ENCODE data around the gene TRIP10. TPM values are rescaled to one million over a fixed set of nuclear protein-coding genes. Genes with fewer than 3 reads are reported as not detected.

The TRIP10 gene
- total and polyA plus RNA-seq, 10 of the 15 experiments (the other 5 are each of a cell fraction or from before 2014, with no cell fraction given): 0.79 to 54.5 (median 32.5) TPM

DNA sequence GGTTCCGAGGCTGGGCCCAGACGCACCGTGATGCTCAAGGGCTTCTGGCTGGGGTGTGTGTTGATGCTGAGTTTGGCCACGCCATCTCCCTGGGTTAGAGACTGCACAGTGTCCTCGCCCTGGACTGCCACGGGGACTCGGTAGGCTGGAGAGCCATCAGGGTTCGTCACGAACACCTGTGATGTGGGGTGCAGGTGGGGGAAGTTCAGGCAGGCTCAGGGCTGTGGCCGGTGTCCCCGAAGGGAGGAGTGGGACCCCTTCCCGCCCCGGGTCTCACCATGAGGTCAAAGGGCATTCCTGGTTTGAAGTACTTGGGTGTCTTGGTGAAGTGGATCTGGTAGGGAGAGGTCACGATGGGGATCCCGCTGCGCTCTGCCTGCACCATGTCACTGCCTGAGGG, 27.2 kb upstream of the TRIP10 start:
- Histone ChIP-seq H3K27ac (ENCODE audit: control insufficient read depth, insufficient read depth) (no peak overlapping the region), H3K79me2 (ENCODE audit: control insufficient read depth, insufficient read depth, low read length) (no peaks in the 10 kb centered on the region), H3K27me3 (replicated peaks in 1 of 2; ENCODE audit: control insufficient read depth in 2 of 2, insufficient read depth in 2 of 2, low read length in 1 of 2) (no peaks in the 10 kb centered on the region; a peak in 2 of 4 replicates), H3K9me3 (replicated peaks; ENCODE audit: control insufficient read depth, insufficient read depth, low read length) (no peaks in the 10 kb centered on the region), H3K4me2 (ENCODE audit: control insufficient read depth, insufficient read depth) (no peak overlapping the region), H4K20me1 (ENCODE audit: control insufficient read depth, insufficient read depth) (no peaks in the 10 kb centered on the region), H3K9ac (ENCODE audit: control insufficient read depth, insufficient read depth, low read length) (no peak overlapping the region), H3K4me3 (no peak overlapping the region), H3K4me1 (ENCODE audit: control insufficient read depth, insufficient read depth, low read length) (no peaks in the 10 kb centered on the region), H3K36me3 (ENCODE audit: control insufficient read depth in 2 of 2, insufficient read depth in 2 of 2, low read length in 1 of 2) (no peaks in the 10 kb centered on the region), H2AFZ (ENCODE audit: control insufficient read depth, low read depth, low read length) (no peak overlapping the region)
- intact Hi-C loops (cut with micrococcal nuclease; ENCODE audit: unreplicated experiment) (no loop called here), in situ Hi-C loops (cut with MboI) (no loop called here)
- TF ChIP-seq MEF2A (IDR thresholded peaks at IDR 0.05; ENCODE audit: insufficient read depth, low read depth, low read length): no peak
- 0 out of 2 replicates have a peak, but pooled peaks have one; percentile 25 for TF ChIP-seq NR2F1 (conservative IDR thresholded peaks at IDR 0.05)
- 0 out of 3 replicates have a peak, but pooled peaks have one; percentile 21 for ATAC-seq
- ChIA-PET SMC1A (ENCODE audit: uncharacterized antibody, unreplicated experiment) (no interaction called here), RAD21 (ENCODE audit: unreplicated experiment) (no interaction called here), CTCF (no interaction called here), POLR2A (interaction anchor here (0.5 kb wide), 1 partner anchor 29 kb away, joined by 5 read pairs; no protein-coding TSS in a partner anchor)
- no TSS peak for BruUV-seq (replicated peaks)
- 52% methylated on average over 16 of the region's 16 CpGs for WGBS (ENCODE audit: insufficient coverage, insufficient replicate concordance, low lambda C conversion rate, missing lambda C conversion rate)
- FAIRE-seq: no peak
- no peak for DNase-seq (ENCODE audit: low read depth, low spot score)

DNA sequence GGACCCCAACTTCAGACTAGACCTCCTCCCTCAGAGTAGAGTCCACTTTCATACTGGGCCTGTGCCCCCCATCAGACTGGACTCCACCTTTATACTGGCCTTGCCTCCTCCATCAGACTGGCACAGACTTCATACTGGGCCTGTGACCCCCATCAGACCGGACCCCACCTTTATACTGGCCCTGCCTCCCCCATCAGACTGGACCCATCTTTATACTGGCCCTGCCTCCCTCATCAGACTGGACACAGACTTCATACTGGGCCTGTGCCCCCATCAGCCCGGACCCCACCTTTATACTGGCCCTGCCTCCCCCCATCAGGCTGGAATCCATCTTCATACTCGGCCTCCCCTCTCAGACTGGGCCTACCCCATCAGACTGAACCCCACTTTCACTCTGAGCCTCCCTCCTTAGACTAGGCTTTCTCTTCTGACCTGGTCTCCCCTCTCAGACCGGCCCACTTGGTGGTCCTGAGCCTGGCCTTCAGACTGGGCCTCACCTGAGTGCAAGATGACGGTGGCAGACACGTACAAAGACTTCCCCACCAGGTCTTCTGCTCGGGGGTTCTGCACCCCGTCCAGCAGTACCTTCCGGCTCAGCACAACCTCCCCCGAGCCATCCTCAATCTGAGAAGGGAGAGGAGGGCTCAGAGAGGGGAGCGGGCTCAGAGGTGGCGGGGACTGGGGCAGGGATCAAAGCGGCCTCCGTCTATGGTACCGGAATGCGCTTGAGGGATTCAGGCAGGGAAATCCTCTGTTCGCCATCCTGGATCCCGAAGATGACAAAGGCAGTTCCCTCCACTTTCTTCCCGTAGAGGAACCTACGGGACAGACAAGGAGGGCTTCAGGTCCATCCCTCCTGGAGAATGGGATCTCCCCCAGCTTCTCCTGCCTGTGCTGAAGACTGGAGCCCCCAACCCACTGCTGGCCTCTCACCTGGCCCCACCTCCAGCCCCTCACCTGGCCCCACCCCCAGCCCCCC, 26.5 kb upstream of the TRIP10 start:
- no peak overlapping the region for H3K4me2 ChIP-seq (ENCODE audit: control insufficient read depth, insufficient read depth)
- H3K27me3 ChIP-seq (replicated peaks in 1 of 2; ENCODE audit: control insufficient read depth in 2 of 2, insufficient read depth in 2 of 2, low read length in 1 of 2): no peaks in the 10 kb centered on the region; a peak in 2 of 4 replicates
- no peak overlapping the region for H3K9ac ChIP-seq (ENCODE audit: control insufficient read depth, insufficient read depth, low read length)
- no peak overlapping the region for H2AFZ ChIP-seq (ENCODE audit: control insufficient read depth, low read depth, low read length)
- ATAC-seq: no peak
- no peaks in the 10 kb centered on the region for H3K9me3 ChIP-seq (replicated peaks; ENCODE audit: control insufficient read depth, insufficient read depth, low read length)
- no peak overlapping the region for H3K27ac ChIP-seq (ENCODE audit: control insufficient read depth, insufficient read depth)
- RAD21 ChIA-PET (ENCODE audit: unreplicated experiment): no interaction called here
- no peaks in the 10 kb centered on the region for H3K36me3 ChIP-seq (ENCODE audit: control insufficient read depth in 2 of 2, insufficient read depth in 2 of 2, low read length in 1 of 2)
- H3K4me3 ChIP-seq: no peak overlapping the region
- POLR2A ChIA-PET: interaction anchor here (0.5 kb wide), 1 partner anchor 29 kb away, joined by 5 read pairs; no protein-coding TSS in a partner anchor
- H3K4me1 ChIP-seq (ENCODE audit: control insufficient read depth, insufficient read depth, low read length): no peaks in the 10 kb centered on the region
- in situ Hi-C loops (cut with MboI) (no loop called here), intact Hi-C loops (cut with micrococcal nuclease; ENCODE audit: unreplicated experiment) (no loop called here)
- 52% methylated on average over 20 of the region's 20 CpGs for WGBS (ENCODE audit: insufficient coverage, insufficient replicate concordance, low lambda C conversion rate, missing lambda C conversion rate)
- SMC1A ChIA-PET (ENCODE audit: uncharacterized antibody, unreplicated experiment): no interaction called here
- no TSS peak for BruUV-seq (replicated peaks)
- no peak for TF ChIP-seq MYB (IDR thresholded peaks at IDR 0.05; ENCODE audit: borderline replicate concordance, low read depth, low read length)
- no peak for TF ChIP-seq ZNF207 (IDR thresholded peaks at IDR 0.05; ENCODE audit: borderline replicate concordance)
- TF ChIP-seq, protein P1, sequence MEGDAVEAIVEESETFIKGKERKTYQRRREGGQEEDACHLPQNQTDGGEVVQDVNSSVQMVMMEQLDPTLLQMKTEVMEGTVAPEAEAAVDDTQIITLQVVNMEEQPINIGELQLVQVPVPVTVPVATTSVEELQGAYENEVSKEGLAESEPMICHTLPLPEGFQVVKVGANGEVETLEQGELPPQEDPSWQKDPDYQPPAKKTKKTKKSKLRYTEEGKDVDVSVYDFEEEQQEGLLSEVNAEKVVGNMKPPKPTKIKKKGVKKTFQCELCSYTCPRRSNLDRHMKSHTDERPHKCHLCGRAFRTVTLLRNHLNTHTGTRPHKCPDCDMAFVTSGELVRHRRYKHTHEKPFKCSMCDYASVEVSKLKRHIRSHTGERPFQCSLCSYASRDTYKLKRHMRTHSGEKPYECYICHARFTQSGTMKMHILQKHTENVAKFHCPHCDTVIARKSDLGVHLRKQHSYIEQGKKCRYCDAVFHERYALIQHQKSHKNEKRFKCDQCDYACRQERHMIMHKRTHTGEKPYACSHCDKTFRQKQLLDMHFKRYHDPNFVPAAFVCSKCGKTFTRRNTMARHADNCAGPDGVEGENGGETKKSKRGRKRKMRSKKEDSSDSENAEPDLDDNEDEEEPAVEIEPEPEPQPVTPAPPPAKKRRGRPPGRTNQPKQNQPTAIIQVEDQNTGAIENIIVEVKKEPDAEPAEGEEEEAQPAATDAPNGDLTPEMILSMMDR (IDR thresholded peaks at IDR 0.05 in 2 of 3, conservative IDR thresholded peaks at IDR 0.05 in 1 of 3; ENCODE audit: control insufficient read depth in 2 of 3, extremely low read depth in 1 of 3, insufficient read depth in 1 of 3, low read depth in 3 of 3, low read length in 3 of 3): no peak
- TF ChIP-seq TAF1 (IDR thresholded peaks at IDR 0.05; ENCODE audit: borderline replicate concordance, low read depth, low read length): no peak
- no peak for TF ChIP-seq NFXL1 (IDR thresholded peaks at IDR 0.05; ENCODE audit: borderline replicate concordance)
- no peak for TF ChIP-seq TCF12 (IDR thresholded peaks at IDR 0.05; ENCODE audit: low read depth, low read length)
- no peak for TF ChIP-seq ZBED1 (IDR thresholded peaks at IDR 0.05; ENCODE audit: borderline replicate concordance)
- no peak for TF ChIP-seq IKZF1 (conservative IDR thresholded peaks at IDR 0.05)
- no peak for TF ChIP-seq NBN (IDR thresholded peaks at IDR 0.05)
- TF ChIP-seq MTA3 (IDR thresholded peaks at IDR 0.05; ENCODE audit: borderline replicate concordance, low read length): no peak
- no peak for DNase-seq (ENCODE audit: low read depth, low spot score)
- CTCF ChIA-PET: no interaction called here
- no peaks in the 10 kb centered on the region for H3K79me2 ChIP-seq (ENCODE audit: control insufficient read depth, insufficient read depth, low read length)
- no peaks in the 10 kb centered on the region for H4K20me1 ChIP-seq (ENCODE audit: control insufficient read depth, insufficient read depth)
- no peak for FAIRE-seq

Measured in GM12878 (cell line).